CD4-positive, alpha-beta T cell (primary cell): Measurements from ENCODE around the gene CEACAM5. TPM values are rescaled to one million over a fixed set of nuclear protein-coding genes. Genes with fewer than 3 reads are reported as not detected.

Experiments
- ATAC-seq: fragments of 200-7000 bp; cut with Tn5 transposase; one replicate; pipeline ENCODE4 v1.10.0; 2022; ENCODE audit warnings: mild to moderate bottlenecking; ENCODE audit not compliant: poor library complexity
- CTCF ChIA-PET: fragments of 350-600 bp; sonication (Branson Sonifier 250); formaldehyde crosslinking; loops from one replicate; lab custom pipeline; 2021; ENCODE audit warnings: antibody characterized with exemption, inconsistent platforms; lab: Charles Lee
- POLR2A ChIA-PET: fragments of 350-600 bp; sonication (Branson Sonifier 250); formaldehyde crosslinking; loops from one replicate; lab custom pipeline; 2021; ENCODE audit warnings: antibody characterized with exemption, inconsistent platforms; lab: Charles Lee
- DNase-seq, 14 experiments: peaks; one replicate each; pipeline ENCODE4 v3.0.0-alpha.2; 2013 to 2020; ENCODE audit warnings: mixed read lengths in 2 of 14
- H3K27ac ChIP-seq, 2 donors: one replicate each; pipeline versions ENCODE4 v1.5.1 to v1.7.0; 2013; ENCODE audit warnings: low read length in 2 of 2, low read depth in 1 of 2, mild to moderate bottlenecking in 1 of 2
- H3K27me3 ChIP-seq, 2 experiments: 1 replicate in 1 of 2; 2 replicates in 1 of 2; pipeline versions ENCODE4 v1.6.1 to v1.7.0; 2013; ENCODE audit warnings: low read length in 2 of 2, control low read depth in 1 of 2, mild to moderate bottlenecking in 1 of 2, moderate library complexity in 1 of 2; ENCODE audit not compliant: insufficient read depth in 2 of 2, control insufficient read depth in 1 of 2
- H3K36me3 ChIP-seq: one replicate; pipeline ENCODE4 v1.6.1; 2013; ENCODE audit warnings: low read length, control low read depth; ENCODE audit not compliant: insufficient read depth
- H3K4me1 ChIP-seq: one replicate; pipeline ENCODE4 v1.6.1; 2013; ENCODE audit warnings: low read length, control low read depth; ENCODE audit not compliant: insufficient read depth
- H3K4me3 ChIP-seq: one replicate; pipeline ENCODE4 v1.5.1; 2013; ENCODE audit warnings: mild to moderate bottlenecking, low read length, moderate library complexity
- H3K9me3 ChIP-seq, 2 experiments: 1 replicate in 1 of 2; 2 replicates in 1 of 2; pipeline versions ENCODE4 v1.6.1 to v1.7.0; 2013; ENCODE audit warnings: low read length in 2 of 2, mild to moderate bottlenecking in 2 of 2, control low read depth in 1 of 2, moderate library complexity in 1 of 2; ENCODE audit not compliant: control insufficient read depth in 1 of 2, insufficient read depth in 1 of 2
- H3K27ac Mint-ChIP-seq: one replicate; pipeline ENCODE4 v1.8.0; 2020; ENCODE audit warnings: mixed read lengths
- H3K27me3 Mint-ChIP-seq: one replicate; pipeline ENCODE4 v1.8.0; 2021; ENCODE audit warnings: mixed read lengths
- H3K36me3 Mint-ChIP-seq: one replicate; pipeline ENCODE4 v1.8.0; 2021; ENCODE audit warnings: low read depth, mixed read lengths
- H3K4me1 Mint-ChIP-seq: one replicate; pipeline ENCODE4 v1.8.0; 2021; ENCODE audit warnings: low read depth, mixed read lengths
- H3K4me3 Mint-ChIP-seq: one replicate; pipeline ENCODE4 v1.8.0; 2020; ENCODE audit warnings: mild to moderate bottlenecking, mixed read lengths
- H3K9me3 Mint-ChIP-seq: one replicate; pipeline ENCODE4 v1.8.0; 2020; ENCODE audit warnings: mixed read lengths
- intact Hi-C, 2 experiments: fragments of 100-400 bp; cut with DNase I in 1 of 2; cut with micrococcal nuclease in 1 of 2; formaldehyde crosslinking; loops; one replicate each; pipeline versions ENCODE4 v1.15.1 to v1.9.0; 2023 to 2025; cut with DNase I, micrococcal nuclease
- total RNA-seq, 174 experiments: library from RNA in 2 of 174; stranded (reverse) in 2 of 174; gene quantifications; one replicate each; pipeline ENCODE4 v1.2.3 and lab custom pipeline; 2021 to 2026
- TF ChIP-seq, protein P1 (sequence below): fragments of 200-600 bp; IDR thresholded peaks from one replicate; pipeline ENCODE4 v1.8.0; 2022; ENCODE audit warnings: antibody characterized with exemption, mild to moderate bottlenecking

The CEACAM5 gene
- total RNA-seq, 2 experiments from 2014 or later: not detected

DNA sequence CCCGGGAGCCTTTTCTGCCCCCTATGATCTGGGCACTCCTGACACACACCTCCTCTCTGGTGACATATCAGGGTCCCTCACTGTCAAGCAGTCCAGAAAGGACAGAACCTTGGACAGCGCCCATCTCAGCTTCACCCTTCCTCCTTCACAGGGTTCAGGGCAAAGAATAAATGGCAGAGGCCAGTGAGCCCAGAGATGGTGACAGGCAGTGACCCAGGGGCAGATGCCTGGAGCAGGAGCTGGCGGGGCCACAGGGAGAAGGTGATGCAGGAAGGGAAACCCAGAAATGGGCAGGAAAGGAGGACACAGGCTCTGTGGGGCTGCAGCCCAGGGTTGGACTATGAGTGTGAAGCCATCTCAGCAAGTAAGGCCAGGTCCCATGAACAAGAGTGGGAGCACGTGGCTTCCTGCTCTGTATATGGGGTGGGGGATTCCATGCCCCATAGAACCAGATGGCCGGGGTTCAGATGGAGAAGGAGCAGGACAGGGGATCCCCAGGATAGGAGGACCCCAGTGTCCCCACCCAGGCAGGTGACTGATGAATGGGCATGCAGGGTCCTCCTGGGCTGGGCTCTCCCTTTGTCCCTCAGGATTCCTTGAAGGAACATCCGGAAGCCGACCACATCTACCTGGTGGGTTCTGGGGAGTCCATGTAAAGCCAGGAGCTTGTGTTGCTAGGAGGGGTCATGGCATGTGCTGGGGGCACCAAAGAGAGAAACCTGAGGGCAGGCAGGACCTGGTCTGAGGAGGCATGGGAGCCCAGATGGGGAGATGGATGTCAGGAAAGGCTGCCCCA, 11.8 kb upstream of the CEACAM5 start:
- Histone ChIP-seq H3K27ac (no peak overlapping the region), H3K27me3 (peaks cover 12 to 16% of the 10 kb centered on the region in 2 experiments), H3K4me3 (no peak overlapping the region), H3K9me3 (peaks cover 10 to 22% of the 10 kb centered on the region in 2 experiments), H3K4me1 (no peaks in the 10 kb centered on the region), H3K36me3 (no peaks in the 10 kb centered on the region)
- Mint-ChIP-seq H3K4me1 (no peaks in the 10 kb centered on the region), H3K4me3 (no peak overlapping the region), H3K27me3 (peaks cover 60% of the 10 kb centered on the region), H3K27ac (no peak overlapping the region), H3K36me3 (no peaks in the 10 kb centered on the region), H3K9me3 (peaks cover 4% of the 10 kb centered on the region)
- ChIA-PET POLR2A (no interaction called here), CTCF (interaction anchor here (1.4 kb wide), 1 partner anchor 10 kb away, joined by 4 read pairs; no protein-coding TSS in a partner anchor)
- intact Hi-C loops: no loop called here
- no peak for DNase-seq
- TF ChIP-seq, protein P1, sequence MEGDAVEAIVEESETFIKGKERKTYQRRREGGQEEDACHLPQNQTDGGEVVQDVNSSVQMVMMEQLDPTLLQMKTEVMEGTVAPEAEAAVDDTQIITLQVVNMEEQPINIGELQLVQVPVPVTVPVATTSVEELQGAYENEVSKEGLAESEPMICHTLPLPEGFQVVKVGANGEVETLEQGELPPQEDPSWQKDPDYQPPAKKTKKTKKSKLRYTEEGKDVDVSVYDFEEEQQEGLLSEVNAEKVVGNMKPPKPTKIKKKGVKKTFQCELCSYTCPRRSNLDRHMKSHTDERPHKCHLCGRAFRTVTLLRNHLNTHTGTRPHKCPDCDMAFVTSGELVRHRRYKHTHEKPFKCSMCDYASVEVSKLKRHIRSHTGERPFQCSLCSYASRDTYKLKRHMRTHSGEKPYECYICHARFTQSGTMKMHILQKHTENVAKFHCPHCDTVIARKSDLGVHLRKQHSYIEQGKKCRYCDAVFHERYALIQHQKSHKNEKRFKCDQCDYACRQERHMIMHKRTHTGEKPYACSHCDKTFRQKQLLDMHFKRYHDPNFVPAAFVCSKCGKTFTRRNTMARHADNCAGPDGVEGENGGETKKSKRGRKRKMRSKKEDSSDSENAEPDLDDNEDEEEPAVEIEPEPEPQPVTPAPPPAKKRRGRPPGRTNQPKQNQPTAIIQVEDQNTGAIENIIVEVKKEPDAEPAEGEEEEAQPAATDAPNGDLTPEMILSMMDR: no peak
- no peak for ATAC-seq

DNA sequence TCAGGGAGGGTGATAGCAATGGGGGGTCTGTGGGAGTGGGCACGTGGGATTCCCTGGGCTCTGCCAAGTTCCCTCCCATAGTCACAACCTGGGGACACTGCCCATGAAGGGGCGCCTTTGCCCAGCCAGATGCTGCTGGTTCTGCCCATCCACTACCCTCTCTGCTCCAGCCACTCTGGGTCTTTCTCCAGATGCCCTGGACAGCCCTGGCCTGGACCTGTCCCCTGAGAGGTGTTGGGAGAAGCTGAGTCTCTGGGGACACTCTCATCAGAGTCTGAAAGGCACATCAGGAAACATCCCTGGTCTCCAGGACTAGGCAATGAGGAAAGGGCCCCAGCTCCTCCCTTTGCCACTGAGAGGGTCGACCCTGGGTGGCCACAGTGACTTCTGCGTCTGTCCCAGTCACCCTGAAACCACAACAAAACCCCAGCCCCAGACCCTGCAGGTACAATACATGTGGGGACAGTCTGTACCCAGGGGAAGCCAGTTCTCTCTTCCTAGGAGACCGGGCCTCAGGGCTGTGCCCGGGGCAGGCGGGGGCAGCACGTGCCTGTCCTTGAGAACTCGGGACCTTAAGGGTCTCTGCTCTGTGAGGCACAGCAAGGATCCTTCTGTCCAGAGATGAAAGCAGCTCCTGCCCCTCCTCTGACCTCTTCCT, 11.1 kb upstream of the CEACAM5 start:
- Histone ChIP-seq H3K36me3 (no peaks in the 10 kb centered on the region), H3K9me3 (peaks cover 9 to 19% of the 10 kb centered on the region in 2 experiments), H3K27me3 (peaks cover 5 to 13% of the 10 kb centered on the region in 2 experiments), H3K4me1 (no peaks in the 10 kb centered on the region), H3K4me3 (no peak overlapping the region), H3K27ac (no peak overlapping the region)
- Mint-ChIP-seq H3K36me3 (no peaks in the 10 kb centered on the region), H3K4me1 (no peaks in the 10 kb centered on the region), H3K4me3 (no peak overlapping the region), H3K27ac (no peak overlapping the region), H3K9me3 (peaks cover 4% of the 10 kb centered on the region), H3K27me3 (peaks cover 57% of the 10 kb centered on the region)
- no peak for ATAC-seq
- ChIA-PET CTCF (interaction anchor here (1.4 kb wide), 1 partner anchor 10 kb away, joined by 4 read pairs; no protein-coding TSS in a partner anchor), POLR2A (no interaction called here)
- intact Hi-C loops: no loop called here
- DNase-seq: no peak
- TF ChIP-seq, protein P1: no peak

DNA sequence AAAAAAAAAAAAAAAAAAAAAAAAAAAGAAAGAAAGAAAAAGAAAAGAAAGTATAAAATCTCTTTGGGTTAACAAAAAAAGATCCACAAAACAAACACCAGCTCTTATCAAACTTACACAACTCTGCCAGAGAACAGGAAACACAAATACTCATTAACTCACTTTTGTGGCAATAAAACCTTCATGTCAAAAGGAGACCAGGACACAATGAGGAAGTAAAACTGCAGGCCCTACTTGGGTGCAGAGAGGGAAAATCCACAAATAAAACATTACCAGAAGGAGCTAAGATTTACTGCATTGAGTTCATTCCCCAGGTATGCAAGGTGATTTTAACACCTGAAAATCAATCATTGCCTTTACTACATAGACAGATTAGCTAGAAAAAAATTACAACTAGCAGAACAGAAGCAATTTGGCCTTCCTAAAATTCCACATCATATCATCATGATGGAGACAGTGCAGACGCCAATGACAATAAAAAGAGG, 9.6 kb upstream of the CEACAM5 start:
- TF ChIP-seq, protein P1: no peak
- Histone ChIP-seq H3K4me3 (no peak overlapping the region), H3K4me1 (no peaks in the 10 kb centered on the region), H3K9me3 (peaks cover 0 to 17% of the 10 kb centered on the region in 2 experiments), H3K27ac (no peak overlapping the region), H3K36me3 (no peaks in the 10 kb centered on the region), H3K27me3 (peaks cover 5 to 13% of the 10 kb centered on the region in 2 experiments)
- Mint-ChIP-seq H3K4me1 (no peaks in the 10 kb centered on the region), H3K27ac (no peak overlapping the region), H3K36me3 (no peaks in the 10 kb centered on the region), H3K4me3 (no peak overlapping the region), H3K27me3 (peaks cover 46% of the 10 kb centered on the region), H3K9me3 (no peaks in the 10 kb centered on the region)
- POLR2A ChIA-PET: no interaction called here
- CTCF ChIA-PET: no interaction called here
- DNase-seq: no peak
- no peak for ATAC-seq
- intact Hi-C loops: no loop called here
